Hepatocyte (in vitro differentiated cells): ENCODE measurements around the gene RNASE7.

ENCODE experiments used
- EZH2 ChIP-seq: fragments of 200-600 bp; sonication (generic); IDR thresholded peaks from 2 replicates; pipeline ENCODE4 v1.6.1; 2016; ENCODE audit warnings: antibody characterized with exemption, mild to moderate bottlenecking, borderline replicate concordance
- TF ChIP-seq, protein P1 (sequence below): fragments of 200-600 bp; sonication (generic); IDR thresholded peaks from 2 replicates; pipeline ENCODE4 v1.5.1; 2016; ENCODE audit warnings: antibody characterized with exemption, mild to moderate bottlenecking; ENCODE audit not compliant: poor library complexity

DNA sequence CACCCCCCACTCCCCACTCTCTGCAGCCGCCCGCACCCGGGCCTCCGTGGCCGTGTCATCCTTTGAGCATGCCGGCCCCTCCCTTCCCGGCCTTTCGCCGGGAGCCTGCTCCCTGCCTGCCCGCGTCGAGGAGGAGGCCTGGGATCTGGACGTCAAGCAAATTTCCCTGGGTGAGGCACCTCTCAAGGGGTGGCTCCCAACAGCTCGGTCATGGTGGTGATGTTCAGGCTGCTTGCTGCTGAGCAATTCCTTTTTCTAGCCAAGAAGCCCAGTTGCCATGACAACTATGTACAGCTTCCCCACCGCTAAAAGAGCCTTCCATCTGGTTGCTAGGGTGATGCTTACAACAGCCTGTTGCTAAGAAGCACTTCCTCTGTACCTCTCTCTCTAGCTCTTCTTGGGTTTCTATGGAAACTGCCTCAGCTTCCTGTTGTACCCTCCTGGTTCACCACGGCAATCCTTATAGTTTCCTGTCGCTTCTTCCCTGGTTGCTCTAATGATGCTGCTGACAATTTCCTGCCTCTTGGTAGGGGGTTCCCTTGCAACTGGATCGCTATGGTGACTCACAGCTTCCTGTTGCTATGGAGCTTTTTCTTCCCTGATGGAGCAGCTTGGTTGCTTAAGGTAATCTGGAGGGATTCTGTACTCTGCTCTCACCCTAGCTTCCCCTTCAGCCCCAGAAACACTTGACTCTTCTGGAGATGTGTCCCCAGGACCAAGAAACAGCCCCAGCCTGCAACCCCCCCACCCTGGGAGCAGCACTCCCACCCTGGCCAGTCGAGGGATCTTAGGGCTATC is 45.3 kb downstream of the RNASE7 start:
- TF ChIP-seq, protein P1, sequence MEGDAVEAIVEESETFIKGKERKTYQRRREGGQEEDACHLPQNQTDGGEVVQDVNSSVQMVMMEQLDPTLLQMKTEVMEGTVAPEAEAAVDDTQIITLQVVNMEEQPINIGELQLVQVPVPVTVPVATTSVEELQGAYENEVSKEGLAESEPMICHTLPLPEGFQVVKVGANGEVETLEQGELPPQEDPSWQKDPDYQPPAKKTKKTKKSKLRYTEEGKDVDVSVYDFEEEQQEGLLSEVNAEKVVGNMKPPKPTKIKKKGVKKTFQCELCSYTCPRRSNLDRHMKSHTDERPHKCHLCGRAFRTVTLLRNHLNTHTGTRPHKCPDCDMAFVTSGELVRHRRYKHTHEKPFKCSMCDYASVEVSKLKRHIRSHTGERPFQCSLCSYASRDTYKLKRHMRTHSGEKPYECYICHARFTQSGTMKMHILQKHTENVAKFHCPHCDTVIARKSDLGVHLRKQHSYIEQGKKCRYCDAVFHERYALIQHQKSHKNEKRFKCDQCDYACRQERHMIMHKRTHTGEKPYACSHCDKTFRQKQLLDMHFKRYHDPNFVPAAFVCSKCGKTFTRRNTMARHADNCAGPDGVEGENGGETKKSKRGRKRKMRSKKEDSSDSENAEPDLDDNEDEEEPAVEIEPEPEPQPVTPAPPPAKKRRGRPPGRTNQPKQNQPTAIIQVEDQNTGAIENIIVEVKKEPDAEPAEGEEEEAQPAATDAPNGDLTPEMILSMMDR: no peak
- no peak for TF ChIP-seq EZH2
